H9 (cell line): ENCODE data around the gene SULF2. TPM values are rescaled to one million over a fixed set of nuclear protein-coding genes. Genes with fewer than 3 reads are reported as not detected.
A peak's percentile ranks its signal among the peaks of the same experiment; 100 is the strongest.

ENCODE experiments used
- DNase-seq: peaks from one replicate; pipeline ENCODE4 v3.0.0-alpha.2; 2017
- H2AFZ ChIP-seq: one replicate; pipeline ENCODE4 v1.6.1; 2013; ENCODE audit warnings: mild to moderate bottlenecking, low read length, control low read depth, moderate library complexity
- H2AK5ac ChIP-seq: 2 replicates; pipeline ENCODE4 v1.6.1; 2013; ENCODE audit warnings: low read length, control low read depth, mixed read lengths; ENCODE audit not compliant: insufficient read length
- H2BK120ac ChIP-seq: one replicate; pipeline ENCODE4 v1.6.1; 2013; ENCODE audit warnings: low read depth, mild to moderate bottlenecking, low read length, control low read depth, inconsistent platforms; ENCODE audit not compliant: poor library complexity, severe bottlenecking
- H2BK12ac ChIP-seq: 2 replicates; pipeline ENCODE4 v1.6.1; 2013; ENCODE audit warnings: low read length, control low read depth, mixed read lengths, low read depth; ENCODE audit not compliant: insufficient read length
- H2BK15ac ChIP-seq: 2 replicates; pipeline ENCODE4 v1.6.1; 2013; ENCODE audit warnings: low read depth, low read length, control low read depth
- H2BK20ac ChIP-seq: one replicate; pipeline ENCODE4 v1.6.1; 2013; ENCODE audit warnings: low read depth, mild to moderate bottlenecking, low read length, control low read depth, inconsistent platforms; ENCODE audit not compliant: poor library complexity, severe bottlenecking
- H2BK5ac ChIP-seq: 2 replicates; pipeline ENCODE4 v1.6.1; 2013; ENCODE audit warnings: low read length, control low read depth, mixed read lengths; ENCODE audit not compliant: insufficient read length
- H3K14ac ChIP-seq: 2 replicates; pipeline ENCODE4 v1.6.1; 2013; ENCODE audit warnings: low read length, control low read depth; ENCODE audit not compliant: insufficient read depth
- H3K18ac ChIP-seq: 2 replicates; pipeline ENCODE4 v1.6.1; 2013; ENCODE audit warnings: low read depth, mild to moderate bottlenecking, mixed read lengths, low read length, control low read depth; ENCODE audit not compliant: insufficient read length
- H3K23ac ChIP-seq: 2 replicates; pipeline ENCODE4 v1.6.1; 2013; ENCODE audit warnings: low read length, control low read depth, mixed read lengths, low read depth; ENCODE audit not compliant: insufficient read length
- H3K23me2 ChIP-seq: 2 replicates; pipeline ENCODE4 v1.6.1; 2013; ENCODE audit warnings: low read depth, mild to moderate bottlenecking, mixed read lengths, low read length, control low read depth; ENCODE audit not compliant: insufficient read length, poor library complexity, severe bottlenecking
- H3K27ac ChIP-seq: 2 replicates; pipeline ENCODE4 v1.5.1; 2013; ENCODE audit warnings: low read length, control low read depth, mixed read lengths, low read depth; ENCODE audit not compliant: insufficient read length
- H3K27me3 ChIP-seq: 2 replicates; pipeline ENCODE4 v1.6.1; 2013; ENCODE audit warnings: low read length, control low read depth, inconsistent platforms; ENCODE audit not compliant: insufficient read depth
- H3K4ac ChIP-seq: 2 replicates; pipeline ENCODE4 v1.6.1; 2013; ENCODE audit warnings: low read depth, mild to moderate bottlenecking, control low read depth, inconsistent platforms, low read length, moderate library complexity
- H3K4me1 ChIP-seq: 2 replicates; pipeline ENCODE4 v1.6.1; 2013; ENCODE audit warnings: low read length, control low read depth, inconsistent platforms; ENCODE audit not compliant: insufficient read depth
- H3K4me2 ChIP-seq: 2 replicates; pipeline ENCODE4 v1.6.1; 2013; ENCODE audit warnings: low read length, control low read depth, mixed read lengths; ENCODE audit not compliant: insufficient read length, insufficient read depth
- H3K56ac ChIP-seq: 2 replicates; pipeline ENCODE4 v1.6.1; 2013; ENCODE audit warnings: low read depth, mild to moderate bottlenecking, mixed read lengths, low read length, control low read depth; ENCODE audit not compliant: insufficient read length
- H3K79me1 ChIP-seq: 2 replicates; pipeline ENCODE4 v1.6.1; 2013; ENCODE audit warnings: low read depth, mild to moderate bottlenecking, moderate library complexity, low read length, control low read depth, inconsistent platforms; ENCODE audit not compliant: insufficient read depth, poor library complexity, severe bottlenecking
- H3K79me2 ChIP-seq: 2 replicates; pipeline ENCODE4 v1.6.1; 2013; ENCODE audit warnings: low read length, control low read depth, inconsistent platforms; ENCODE audit not compliant: insufficient read depth
- H3K9ac ChIP-seq: 2 replicates; pipeline ENCODE4 v1.6.1; 2013; ENCODE audit warnings: low read length, control low read depth, mixed read lengths; ENCODE audit not compliant: insufficient read length; ENCODE audit errors: extremely low read depth
- H3K9me3 ChIP-seq: one replicate; pipeline ENCODE4 v1.6.1; 2013; ENCODE audit warnings: low read depth, low read length, inconsistent platforms; ENCODE audit not compliant: control insufficient read depth
- H3T11ph ChIP-seq: one replicate; pipeline ENCODE4 v1.6.1; 2013; ENCODE audit warnings: mild to moderate bottlenecking, low read length, control low read depth, inconsistent platforms
- H4K20me1 ChIP-seq: one replicate; pipeline ENCODE4 v1.6.1; 2013; ENCODE audit not compliant: control insufficient read depth, insufficient read length, insufficient read depth
- H4K5ac ChIP-seq: 2 replicates; pipeline ENCODE4 v1.6.1; 2013; ENCODE audit warnings: low read depth, mild to moderate bottlenecking, mixed read lengths, low read length, control low read depth; ENCODE audit not compliant: insufficient read length
- H4K8ac ChIP-seq: replicated peaks from 2 replicates; pipeline ENCODE4 v1.6.1; 2013; ENCODE audit warnings: low read length, control low read depth, mixed read lengths, low read depth; ENCODE audit not compliant: insufficient read length
- H4K91ac ChIP-seq: 2 replicates; pipeline ENCODE4 v1.6.1; 2013; ENCODE audit warnings: low read depth, mild to moderate bottlenecking, moderate library complexity, mixed read lengths, low read length, control low read depth; ENCODE audit not compliant: insufficient read length
- H3K27ac Mint-ChIP-seq, 3 experiments: 2 replicates in 2 of 3; 3 replicates in 1 of 3; pipeline ENCODE4 v1.8.0; 2020 to 2021; ENCODE audit warnings: mixed read lengths in 3 of 3, mild to moderate bottlenecking in 1 of 3, moderate library complexity in 1 of 3
- H3K27me3 Mint-ChIP-seq: 2 replicates; pipeline ENCODE4 v1.8.0; 2021; ENCODE audit warnings: low read depth, mild to moderate bottlenecking, moderate library complexity, mixed read lengths
- H3K36me3 Mint-ChIP-seq, 3 experiments: 2 replicates in 2 of 3; 3 replicates in 1 of 3; pipeline ENCODE4 v1.8.0; 2020 to 2021; ENCODE audit warnings: low read depth in 3 of 3, mixed read lengths in 3 of 3; ENCODE audit not compliant: insufficient read depth in 1 of 3
- H3K4me1 Mint-ChIP-seq, 2 experiments: 2 replicates each; pipeline ENCODE4 v1.8.0; 2020; ENCODE audit warnings: mixed read lengths in 2 of 2
- H3K4me3 Mint-ChIP-seq, 2 experiments: 2 replicates in 1 of 2; 3 replicates in 1 of 2; pipeline ENCODE4 v1.8.0; 2020 to 2021; ENCODE audit warnings: mild to moderate bottlenecking in 2 of 2, mixed read lengths in 2 of 2, moderate library complexity in 1 of 2
- H3K9me3 Mint-ChIP-seq, 2 experiments: 2 replicates in 1 of 2; 3 replicates in 1 of 2; pipeline ENCODE4 v1.8.0; 2020; ENCODE audit warnings: mild to moderate bottlenecking in 2 of 2, mixed read lengths in 2 of 2, moderate library complexity in 1 of 2
- WGBS: extraction: QIAGEN DNeasy Blood & Tissue Kit; methylation state at CpG from one replicate; pipeline ENCODE4 v1.1.7; 2013; ENCODE audit warnings: missing lambda C conversion rate, low lambda C conversion rate, mixed read lengths; ENCODE audit not compliant: insufficient read length; ENCODE audit errors: extremely low coverage; 5-methylcytosine and 5-hydroxymethylcytosine counted together
- total RNA-seq: library from RNA; stranded (reverse); gene quantifications from 2 replicates; pipeline ENCODE4 v1.2.1, GENCODE V29; 2021
- TF ChIP-seq, protein P1 (sequence below): fragments of 200-600 bp; sonication (generic); conservative IDR thresholded peaks from 3 replicates; pipeline ENCODE4 v1.8.0; 2021; ENCODE audit warnings: antibody characterized with exemption, mild to moderate bottlenecking

SULF2 gene
- total RNA-seq, 1 experiment from 2014 or later, result 31.2 TPM

DNA sequence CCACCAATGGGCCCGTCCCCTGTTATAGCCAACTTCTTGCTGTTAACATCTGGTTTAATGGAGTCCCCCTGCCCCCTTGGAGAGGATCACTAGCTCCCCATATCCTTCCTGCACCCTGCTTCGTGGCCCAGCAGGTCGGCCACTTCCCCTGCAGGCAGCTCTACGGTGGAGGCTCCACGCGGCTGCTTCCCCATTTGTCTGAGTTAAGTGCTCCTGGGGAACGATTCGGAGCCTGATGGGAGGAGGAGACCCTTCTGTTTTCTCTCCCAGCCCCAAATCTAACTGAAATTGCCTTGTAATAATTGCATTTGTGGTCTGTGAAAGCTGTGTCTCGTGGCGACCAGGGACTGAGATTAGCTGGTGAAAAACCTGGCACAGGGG lies 74.6 kb downstream of the SULF2 start:
- Mint-ChIP-seq H3K36me3 (no peaks in the 10 kb centered on the region), H3K4me1 (peaks cover 21 to 26% of the 10 kb centered on the region in 2 experiments), H3K27me3 (peaks cover 2% of the 10 kb centered on the region; the same call in 1 of the 2 replicates), H3K9me3 (no peaks in the 10 kb centered on the region), H3K27ac (peak overlapping the region in 1 of 3 experiments; percentile 76; a peak in 1 of 7 replicates), H3K4me3 (no peak overlapping the region)
- H2BK5ac ChIP-seq, result no peak overlapping the region
- no peak overlapping the region for H2BK15ac ChIP-seq
- H3K14ac ChIP-seq, result no peak overlapping the region; the same call in 1 of the 2 replicates
- no peak overlapping the region for H3K4me2 ChIP-seq
- H3K56ac ChIP-seq, result no peak overlapping the region
- no peak overlapping the region for H4K5ac ChIP-seq
- H2BK120ac ChIP-seq, result no peak overlapping the region
- H3K4ac ChIP-seq, result no peak overlapping the region
- H3K27me3 ChIP-seq, result no peaks in the 10 kb centered on the region
- H3K79me1 ChIP-seq, result no peaks in the 10 kb centered on the region
- H2AFZ ChIP-seq, result no peak overlapping the region
- no peak overlapping the region for H2AK5ac ChIP-seq
- no peak for DNase-seq
- H3K27ac ChIP-seq, result no peak overlapping the region
- no CpG with 5 or more reads among the region's 10 CpGs for WGBS
- H2BK12ac ChIP-seq, result no peak overlapping the region
- no peak overlapping the region for H3K23ac ChIP-seq
- H3K23me2 ChIP-seq, result no peaks in the 10 kb centered on the region
- no peak overlapping the region for H2BK20ac ChIP-seq
- H3T11ph ChIP-seq, result no peak overlapping the region
- no peaks in the 10 kb centered on the region for H3K79me2 ChIP-seq
- TF ChIP-seq, protein P1, sequence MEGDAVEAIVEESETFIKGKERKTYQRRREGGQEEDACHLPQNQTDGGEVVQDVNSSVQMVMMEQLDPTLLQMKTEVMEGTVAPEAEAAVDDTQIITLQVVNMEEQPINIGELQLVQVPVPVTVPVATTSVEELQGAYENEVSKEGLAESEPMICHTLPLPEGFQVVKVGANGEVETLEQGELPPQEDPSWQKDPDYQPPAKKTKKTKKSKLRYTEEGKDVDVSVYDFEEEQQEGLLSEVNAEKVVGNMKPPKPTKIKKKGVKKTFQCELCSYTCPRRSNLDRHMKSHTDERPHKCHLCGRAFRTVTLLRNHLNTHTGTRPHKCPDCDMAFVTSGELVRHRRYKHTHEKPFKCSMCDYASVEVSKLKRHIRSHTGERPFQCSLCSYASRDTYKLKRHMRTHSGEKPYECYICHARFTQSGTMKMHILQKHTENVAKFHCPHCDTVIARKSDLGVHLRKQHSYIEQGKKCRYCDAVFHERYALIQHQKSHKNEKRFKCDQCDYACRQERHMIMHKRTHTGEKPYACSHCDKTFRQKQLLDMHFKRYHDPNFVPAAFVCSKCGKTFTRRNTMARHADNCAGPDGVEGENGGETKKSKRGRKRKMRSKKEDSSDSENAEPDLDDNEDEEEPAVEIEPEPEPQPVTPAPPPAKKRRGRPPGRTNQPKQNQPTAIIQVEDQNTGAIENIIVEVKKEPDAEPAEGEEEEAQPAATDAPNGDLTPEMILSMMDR, result no peak
- H3K9ac ChIP-seq, result no peak overlapping the region
- H4K8ac ChIP-seq, result no peak overlapping the region
- H3K9me3 ChIP-seq, result no peaks in the 10 kb centered on the region
- peaks cover 2% of the 10 kb centered on the region for H4K20me1 ChIP-seq
- H3K18ac ChIP-seq, result no peak overlapping the region
- no peak overlapping the region for H4K91ac ChIP-seq
- no peaks in the 10 kb centered on the region for H3K4me1 ChIP-seq
